ENCODE results near the gene PLCL2. TPM values are rescaled to one million over a fixed set of nuclear protein-coding genes. Genes with fewer than 3 reads are reported as not detected.

Gene PLCL2
- total and polyA plus RNA-seq, 2 donors (not counting 3 experiments of a cell fraction or from before 2014, with no cell fraction given) = 2.3 to 10.7 TPM

GRCh38 chr3:17003457-17003856 lies 118.7 kb downstream of the PLCL2 start:
- Histone ChIP-seq H3K4me1 (ENCODE audit: control insufficient read depth, extremely low read depth, insufficient read depth, low read length) (no peaks in the 10 kb centered on the region), H3K9ac (replicated peaks; ENCODE audit: extremely low read depth, insufficient read depth, low read length) (no peak overlapping the region), H4K20me1 (replicated peaks; ENCODE audit: control insufficient read depth, extremely low read depth, insufficient read depth, low read length) (no peaks in the 10 kb centered on the region), H3K9me1 (replicated peaks; ENCODE audit: control insufficient read depth, extremely low read depth, insufficient read depth, low read length) (no peaks in the 10 kb centered on the region), H3K36me3 (ENCODE audit: control insufficient read depth in 2 of 2, extremely low read depth in 1 of 2, insufficient read depth in 2 of 2, low read length in 2 of 2) (no peaks in the 10 kb centered on the region), H3K79me2 (ENCODE audit: control insufficient read depth, insufficient read depth, low read length) (peaks cover 3% of the 10 kb centered on the region), H3K27me3 (ENCODE audit: control insufficient read depth in 2 of 2, insufficient read depth in 2 of 2, low read length in 2 of 2) (no peaks in the 10 kb centered on the region), H2AFZ (ENCODE audit: low read depth, low read length) (no peak overlapping the region), H3K27ac (ENCODE audit: insufficient read depth, low read depth, low read length) (no peak overlapping the region), H3K4me2 (ENCODE audit: insufficient read depth, low read length) (no peak overlapping the region), H3K9me3 (replicated peaks; ENCODE audit: control insufficient read depth, insufficient read depth, low read length) (no peaks in the 10 kb centered on the region), H3K4me3 (replicated peaks in 1 of 3; ENCODE audit: insufficient read depth in 1 of 3, low read depth in 1 of 3, low read length in 3 of 3) (no peak overlapping the region)
- no peak for FAIRE-seq
- no peak for DNase-seq (ENCODE audit: low read depth, low spot score)
- intact Hi-C loops (cut with micrococcal nuclease) = no loop called here
- TF ChIP-seq MAX (IDR thresholded peaks at IDR 0.05; ENCODE audit: insufficient read depth, insufficient read length) (no peak), GATA2 (IDR thresholded peaks at IDR 0.05; ENCODE audit: insufficient read depth, insufficient read length, low read depth, low read length) (no peak), EZH2 (IDR thresholded peaks at IDR 0.05; ENCODE audit: borderline replicate concordance, low read depth, low read length, severe bottlenecking) (no peak), CTCF (IDR thresholded peaks at IDR 0.05; ENCODE audit: extremely low read depth in 1 of 2, insufficient read depth in 1 of 2, low read depth in 1 of 2, low read length in 2 of 2) (no peak), MYC (IDR thresholded peaks at IDR 0.05; ENCODE audit: low read depth, low read length) (no peak), POLR2AphosphoS5 (IDR thresholded peaks at IDR 0.05; ENCODE audit: insufficient read depth, low read depth, low read length) (no peak), POLR2A (IDR thresholded peaks at IDR 0.05; ENCODE audit: low read depth, low read length) (no peak), JUN (IDR thresholded peaks at IDR 0.05; ENCODE audit: borderline replicate concordance, insufficient read depth, insufficient read length, low read depth) (no peak), FOS (IDR thresholded peaks at IDR 0.05; ENCODE audit: borderline replicate concordance, insufficient read depth, low read length) (no peak)
- BruUV-seq (replicated peaks) = no TSS peak
- dilution Hi-C loops (cut with MboI; ENCODE audit: extremely low pct_ligation_motif_present, low sequenced_read_pairs) = no loop called here
- POLR2A ChIA-PET = no interaction called here
- CTCF ChIA-PET = interaction anchor here (1.3 kb wide), 1 partner anchor 175 kb away, joined by 3 read pairs; no protein-coding TSS in a partner anchor
